GM06990 (cell line): ENCODE measurements around the gene LIX1.

Source experiments
- DNase-seq: peaks from one replicate; pipeline ENCODE4 v3.0.0-alpha.2; 2011; ENCODE audit not compliant: insufficient read length; ENCODE audit errors: extremely low read depth
- H3K27me3 ChIP-seq: replicated peaks from 2 replicates; pipeline ENCODE4 v1.6.0; 2011; ENCODE audit warnings: low read length; ENCODE audit not compliant: control insufficient read depth, insufficient read depth
- H3K36me3 ChIP-seq: 2 replicates; pipeline ENCODE4 v1.5.1; 2011; ENCODE audit warnings: low read length; ENCODE audit not compliant: control insufficient read depth, insufficient read depth
- H3K4me3 ChIP-seq: replicated peaks from 2 replicates; pipeline ENCODE4 v1.5.1; 2011; ENCODE audit warnings: low read depth, mild to moderate bottlenecking, control low read depth, low read length
- CTCF ChIP-seq: IDR thresholded peaks from 2 replicates; pipeline ENCODE4 v1.5.1; 2011; ENCODE audit warnings: low read length, control low read depth, mild to moderate bottlenecking, inconsistent platforms; ENCODE audit not compliant: insufficient read depth, poor library complexity, severe bottlenecking

LIX1 gene

GRCh38 chr5:97106216-97106581, 36.2 kb downstream of the LIX1 start:
- Histone ChIP-seq H3K4me3 (no peak overlapping the region), H3K27me3 (no peaks in the 10 kb centered on the region), H3K36me3 (no peaks in the 10 kb centered on the region)
- TF ChIP-seq CTCF, result no peak
- DNase-seq, result no peak

- H3K27me3 ChIP-seq, result no peaks in the 10 kb centered on the region
- no peak for TF ChIP-seq CTCF
- no peaks in the 10 kb centered on the region for H3K36me3 ChIP-seq
- H3K4me3 ChIP-seq, result no peak overlapping the region
- DNase-seq, result no peak
These were observed 36.8 kb downstream of the LIX1 start for GRCh38 chr5:97105501-97106215.

- Histone ChIP-seq H3K27me3 (no peaks in the 10 kb centered on the region), H3K4me3 (no peak overlapping the region), H3K36me3 (no peaks in the 10 kb centered on the region)
- no peak for DNase-seq
- no peak for TF ChIP-seq CTCF
These were observed 40.4 kb downstream of the LIX1 start for GRCh38 chr5:97102010-97102470.

- no peak for TF ChIP-seq CTCF
- Histone ChIP-seq H3K36me3 (no peaks in the 10 kb centered on the region), H3K27me3 (no peaks in the 10 kb centered on the region), H3K4me3 (no peak overlapping the region)
- no peak for DNase-seq
These were observed 41.1 kb downstream of the LIX1 start for GRCh38 chr5:97101189-97101910.

GRCh38 chr5:97100476-97100875, 41.9 kb downstream of the LIX1 start:
- no peak for DNase-seq
- Histone ChIP-seq H3K27me3 (no peaks in the 10 kb centered on the region), H3K4me3 (no peak overlapping the region), H3K36me3 (no peaks in the 10 kb centered on the region)
- TF ChIP-seq CTCF, result no peak
